K562 (cell line): Measurements from ENCODE around the gene GVQW3. TPM values are rescaled to one million over a fixed set of nuclear protein-coding genes. Genes with fewer than 3 reads are reported as not detected.
"Not testable (repeated sequence)": the region's sequence is repeated elsewhere in the genome, so short reads cannot be mapped to it uniquely, and the experiment has no call there.

ENCODE experiments used
- ATAC-seq: fragments of 200-7000 bp; cut with Tn5 transposase; 3 replicates; pipeline ENCODE4 v1.9.1; 2020; ENCODE audit warnings: moderate library complexity
- BruUV-seq: library from RNA; stranded (reverse); fragments of 400-500 nt; replicated peaks from 2 replicates; lab custom pipeline; 2021; lab: Mats Ljungman, UMichigan
- CTCF ChIA-PET: fragments of 300-600 bp; formaldehyde crosslinking; extraction: SDS; loops from one replicate; lab custom pipeline; 2021; ENCODE audit warnings: low intra/inter-chr PET ratio; lab: Yijun Ruan, JAX
- POLR2A ChIA-PET: fragments of 300-600, 350-650 bp; sonication (Branson Sonifier 250); formaldehyde crosslinking; extraction: SDS; loops from one replicate; lab custom pipeline; 2021; ENCODE audit warnings: antibody characterized with exemption, inconsistent platforms; lab: Yijun Ruan, JAX
- DNase-seq, 4 experiments: peaks; one replicate each; pipeline versions ENCODE4 v3.0.0 to v3.0.0-alpha.2; 2011 to 2018; ENCODE audit warnings: low spot score in 3 of 4, mixed read lengths in 3 of 4; ENCODE audit errors: extremely low read depth in 1 of 4
- FAIRE-seq: peaks from 2 replicates; lab custom pipeline; 2011; peaks lifted over from hg19 to GRCh38; lab: Jason Lieb, UNC
- H2AFZ ChIP-seq: 2 replicates; pipeline ENCODE4 v1.6.0; 2011; ENCODE audit warnings: low read depth, low read length, control low read depth, inconsistent platforms
- H3K27ac ChIP-seq: fragments of 200-600 bp; 3 replicates; pipeline ENCODE4 v1.8.0; 2011; ENCODE audit warnings: low read depth, mild to moderate bottlenecking, control low read depth, inconsistent platforms, low read length, moderate library complexity, mixed read lengths; ENCODE audit errors: extremely low read depth
- H3K27me3 ChIP-seq, 2 experiments: fragments of 300-600 bp in 1 of 2; 2 replicates in 1 of 2; 3 replicates in 1 of 2; pipeline versions ENCODE4 v1.6.0 to v1.8.0; 2011; ENCODE audit warnings: inconsistent platforms in 2 of 2, low read length in 2 of 2, mild to moderate bottlenecking in 1 of 2, mixed read lengths in 1 of 2, moderate library complexity in 1 of 2; ENCODE audit not compliant: control insufficient read depth in 2 of 2, insufficient read depth in 2 of 2
- H3K36me3 ChIP-seq: fragments of 300-600 bp; 3 replicates; pipeline ENCODE4 v1.8.0; 2011; ENCODE audit warnings: mild to moderate bottlenecking, low read length, inconsistent platforms; ENCODE audit not compliant: control insufficient read depth, insufficient read depth
- H3K4me1 ChIP-seq, 2 experiments: fragments of 200-600 bp in 1 of 2; replicated peaks in 1 of 2; 2 replicates in 1 of 2; 3 replicates in 1 of 2; pipeline versions ENCODE4 v1.5.1 to v1.8.0; 2011; ENCODE audit warnings: inconsistent platforms in 2 of 2, low read length in 2 of 2, mild to moderate bottlenecking in 1 of 2, mixed read lengths in 1 of 2, moderate library complexity in 1 of 2; ENCODE audit not compliant: control insufficient read depth in 2 of 2, insufficient read depth in 2 of 2
- H3K4me2 ChIP-seq: 2 replicates; pipeline ENCODE4 v1.6.1; 2011; ENCODE audit warnings: low read length, control low read depth, inconsistent platforms, mixed read lengths; ENCODE audit not compliant: insufficient read depth
- H3K4me3 ChIP-seq: fragments of 200-600 bp; sonication (generic), shearing (Covaris generic); 2 replicates; pipeline ENCODE4 v1.5.1; 2016; ENCODE audit warnings: control low read depth, inconsistent platforms
- H3K79me2 ChIP-seq: fragments of 200-600 bp; 3 replicates; pipeline ENCODE4 v1.8.0; 2011; ENCODE audit warnings: low read length, inconsistent platforms; ENCODE audit not compliant: control insufficient read depth, insufficient read depth
- H3K9ac ChIP-seq, 2 experiments: 2 replicates each; pipeline versions ENCODE4 v1.6.0 to v1.6.1; 2011; ENCODE audit warnings: low read depth in 2 of 2, low read length in 2 of 2, control low read depth in 1 of 2, inconsistent platforms in 1 of 2, mild to moderate bottlenecking in 1 of 2, mixed read lengths in 1 of 2; ENCODE audit not compliant: insufficient read depth in 1 of 2
- H3K9me1 ChIP-seq: one replicate; pipeline ENCODE4 v1.6.0; 2011; ENCODE audit warnings: inconsistent platforms, mild to moderate bottlenecking, low read length, moderate library complexity; ENCODE audit not compliant: control insufficient read depth, insufficient read depth
- H3K9me3 ChIP-seq: replicated peaks from 2 replicates; pipeline ENCODE4 v1.5.1; 2011; ENCODE audit warnings: low read depth, low read length, inconsistent platforms; ENCODE audit not compliant: control insufficient read depth, insufficient read depth
- H4K20me1 ChIP-seq: replicated peaks from 2 replicates; pipeline ENCODE4 v1.6.1; 2011; ENCODE audit warnings: low read length, inconsistent platforms, mixed read lengths; ENCODE audit not compliant: control insufficient read depth, insufficient read depth
- ARID1B ChIP-seq: fragments of 450-650 bp; IDR thresholded peaks from 2 replicates; pipeline ENCODE4 v1.6.1; 2016; ENCODE audit warnings: antibody characterized with exemption, mild to moderate bottlenecking, inconsistent platforms
- CBX2 ChIP-seq: fragments of 200-600 bp; sonication (generic); IDR thresholded peaks from one replicate; pipeline ENCODE4 v1.6.1; 2012; ENCODE audit warnings: mild to moderate bottlenecking, low read length, inconsistent platforms; ENCODE audit not compliant: insufficient read depth, poor library complexity, severe bottlenecking
- CEBPG ChIP-seq, 3 experiments: fragments of 200-800 bp in 1 of 3; sonication (Bioruptor generic) in 1 of 3; sonication (generic) in 1 of 3; formaldehyde crosslinking in 1 of 3; IDR thresholded peaks in 2 of 3; conservative IDR thresholded peaks in 1 of 3; 2 replicates each; pipeline versions ENCODE4 v1.6.1 to v1.8.0; 2016 to 2022; ENCODE audit warnings: missing compliant biosample characterization in 2 of 3, missing genetic modification characterization in 2 of 3, mild to moderate bottlenecking in 1 of 3, missing genetic modification reagents in 1 of 3
- RB1 ChIP-seq: fragments of 450-650 bp; IDR thresholded peaks from 2 replicates; pipeline ENCODE4 v1.6.1; 2017; ENCODE audit warnings: low read depth, mild to moderate bottlenecking
- WGBS: fragments of 100-300 bp; shearing (Covaris generic); methylation state at CpG from one replicate; pipeline ENCODE4 v1.1.6; 2016; ENCODE audit warnings: low coverage, mixed read lengths; ENCODE audit not compliant: insufficient coverage; ENCODE audit errors: missing lambda C conversion rate; 5-methylcytosine and 5-hydroxymethylcytosine counted together
- in situ Hi-C: fragments of 300-500 bp; cut with MboI; formaldehyde crosslinking; loops from 4 replicates; pipeline ENCODE4 v1.15.0; 2018; ENCODE audit warnings: inconsistent platforms, mixed read lengths
- intact Hi-C: fragments of 100-400 bp; cut with micrococcal nuclease; formaldehyde crosslinking; loops from 2 replicates; pipeline ENCODE4 v1.14.2; 2022
- polyA plus RNA-seq, 8 experiments: library from polyadenylated mRNA; depleted of rRNA in 4 of 8; stranded (reverse) in 5 of 8; unstranded in 3 of 8; fragments of >200 nt; fragmentation: Nextera tagmentation in 2 of 8; fragmentation: Illumina TruSeq in 1 of 8; extraction: Ambion mirVana in 2 of 8; extraction: Trizol in 1 of 8; gene quantifications; 2 replicates each; pipeline versions ENCODE4 v1.2.1 to v1.2.3, GENCODE V29; 2011 to 2014; ENCODE audit warnings: inconsistent platforms in 1 of 8, missing spikeins in 1 of 8
- total RNA-seq, 7 experiments: library from RNA; depleted of rRNA in 6 of 7; stranded (reverse); fragments of >200 nt in 6 of 7; fragmentation: Illumina TruSeq in 2 of 7; extraction: Trizol in 2 of 7; gene quantifications; 2 replicates each; pipeline versions ENCODE4 v1.2.1 to v1.2.3, GENCODE V29; 2011 to 2021; ENCODE audit warnings: low replicate concordance in 1 of 7
- TF ChIP-seq, protein P1 (sequence below): fragments of 450-650 bp; IDR thresholded peaks from 2 replicates; pipeline ENCODE4 v1.6.1; 2016; ENCODE audit warnings: antibody characterized with exemption

Gene GVQW3
- total and polyA plus RNA-seq, 9 of the 15 experiments (the other 6 are each of a cell fraction or from before 2014, with no cell fraction given), result 0.66 to 5.7 (median 2.1) TPM

- TF ChIP-seq, protein P1, sequence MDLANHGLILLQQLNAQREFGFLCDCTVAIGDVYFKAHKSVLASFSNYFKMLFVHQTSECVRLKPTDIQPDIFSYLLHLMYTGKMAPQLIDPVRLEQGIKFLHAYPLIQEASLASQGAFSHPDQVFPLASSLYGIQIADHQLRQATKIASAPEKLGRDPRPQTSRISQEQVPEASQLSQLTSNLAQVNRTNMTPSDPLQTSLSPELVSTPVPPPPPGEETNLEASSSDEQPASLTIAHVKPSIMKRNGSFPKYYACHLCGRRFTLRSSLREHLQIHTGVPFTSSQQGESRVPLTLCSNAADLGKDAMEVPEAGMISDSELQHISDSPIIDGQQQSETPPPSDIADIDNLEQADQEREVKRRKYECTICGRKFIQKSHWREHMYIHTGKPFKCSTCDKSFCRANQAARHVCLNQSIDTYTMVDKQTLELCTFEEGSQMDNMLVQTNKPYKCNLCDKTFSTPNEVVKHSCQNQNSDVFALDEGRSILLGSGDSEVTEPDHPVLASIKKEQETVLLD, result no peak
Measured at GRCh38 chr11:76400967-76401366, 19.8 kb downstream of the GVQW3 start (continued).

- 10% methylated on average over 7 of the region's 8 CpGs for WGBS
- intact Hi-C loops, H3K4me2 ChIP-seq, BruUV-seq, in situ Hi-C loops, CTCF ChIA-PET, H3K9me3 ChIP-seq, H4K20me1 ChIP-seq, H3K4me3 ChIP-seq, H3K36me3 ChIP-seq, H3K27ac ChIP-seq, ATAC-seq, H3K79me2 ChIP-seq, DNase-seq, H2AFZ ChIP-seq, H3K9ac ChIP-seq, FAIRE-seq, H3K9me1 ChIP-seq, H3K4me1 ChIP-seq: not testable (repeated sequence)
- POLR2A ChIA-PET, result interaction anchor here (0.6 to 1.6 kb wide), 2 partner anchors 12 to 58 kb away, joined by 3 to 6 read pairs; no protein-coding TSS in a partner anchor
- H3K27me3 ChIP-seq, result peaks cover 11 to 33% of the 10 kb centered on the region in 2 experiments; a peak in 4 of 5 replicates
Measured at GRCh38 chr11:76401484-76401883, 20.4 kb downstream of the GVQW3 start.

DNA sequence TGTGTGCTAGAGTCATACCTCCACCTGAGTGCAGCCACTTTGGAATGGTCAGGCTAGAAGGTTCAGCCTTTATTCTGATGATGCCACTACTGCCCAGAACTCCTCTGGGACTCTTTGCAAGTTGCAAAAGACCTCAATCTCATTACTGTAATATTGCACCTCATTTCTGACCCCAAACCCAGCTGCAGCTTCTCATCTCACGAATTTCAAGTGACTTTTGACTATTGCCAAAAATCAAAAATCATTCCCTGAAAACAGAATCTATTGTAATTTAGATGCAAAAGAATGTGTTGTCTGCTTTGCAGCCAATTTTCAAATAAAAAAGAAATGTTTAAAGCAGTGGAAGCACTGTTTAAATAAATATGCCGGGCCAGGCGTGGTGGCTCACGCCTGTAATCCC, 25.2 kb downstream of the GVQW3 start:
- DNase-seq (no peak), FAIRE-seq (no peak), ATAC-seq (no peak)
- Histone ChIP-seq H3K4me1 (no peaks in the 10 kb centered on the region), H3K4me3 (no peak overlapping the region), H3K9ac (no peak overlapping the region), H2AFZ (no peak overlapping the region), H3K27me3 (peaks cover 10 to 42% of the 10 kb centered on the region in 2 experiments; a peak in 4 of 5 replicates), H3K9me1 (no peaks in the 10 kb centered on the region), H3K36me3 (no peaks in the 10 kb centered on the region), H3K4me2 (no peak overlapping the region), H4K20me1 (no peaks in the 10 kb centered on the region), H3K79me2 (no peaks in the 10 kb centered on the region), H3K9me3 (no peaks in the 10 kb centered on the region), H3K27ac (no peak overlapping the region)
- in situ Hi-C loops, result no loop called here
- intact Hi-C loops, result no loop called here
- ChIA-PET POLR2A (interaction anchor here (0.6 kb wide), 2 partner anchors 81 to 184 kb away, joined by 3 read pairs; no protein-coding TSS in a partner anchor), CTCF (no interaction called here)
- BruUV-seq, result no TSS peak
- WGBS, result 31% methylated on average over 4 of the region's 4 CpGs
- TF ChIP-seq CEBPG (CRISPR knock-in tag; IDR thresholded peaks at IDR 0.05), result no peak
- no peak for TF ChIP-seq CEBPG (tag; conservative IDR thresholded peaks at IDR 0.05 in 1 of 2, IDR thresholded peaks at IDR 0.05 in 1 of 2)
- TF ChIP-seq CBX2, result no peak
- no peak for TF ChIP-seq RB1
- TF ChIP-seq ARID1B, result no peak
